Neural progenitor cell (in vitro differentiated cells): Measurements from ENCODE around the gene RNMT. TPM values are rescaled to one million over a fixed set of nuclear protein-coding genes. Genes with fewer than 3 reads are reported as not detected.
"Not testable (repeated sequence)": the region's sequence is repeated elsewhere in the genome, so short reads cannot be mapped to it uniquely, and the experiment has no call there.

ENCODE experiments used
- DNase-seq: peaks from one replicate; pipeline ENCODE4 v3.0.0-alpha.2; 2016; ENCODE audit warnings: low spot score
- H2AFZ ChIP-seq: fragments of 200-600 bp; sonication (generic); replicated peaks from 2 replicates; pipeline ENCODE4 v1.6.1; 2016; ENCODE audit warnings: antibody characterized with exemption
- H3F3A ChIP-seq: fragments of 200-600 bp; sonication (generic); 2 replicates; pipeline ENCODE4 v1.6.1; 2016; ENCODE audit warnings: antibody characterized with exemption, low read depth
- H3K27ac ChIP-seq: fragments of 200-600 bp; sonication (generic); 2 replicates; pipeline ENCODE4 v1.5.1; 2016; ENCODE audit warnings: mild to moderate bottlenecking
- H3K27me3 ChIP-seq: fragments of 200-600 bp; sonication (generic); 2 replicates; pipeline ENCODE4 v1.6.1; 2016; ENCODE audit warnings: mild to moderate bottlenecking, moderate library complexity
- H3K36me3 ChIP-seq: fragments of 200-600 bp; sonication (generic); 2 replicates; pipeline ENCODE4 v1.5.1; 2016
- H3K4me1 ChIP-seq: fragments of 200-600 bp; sonication (generic); 2 replicates; pipeline ENCODE4 v1.6.1; 2016; ENCODE audit warnings: mixed run types
- H3K4me2 ChIP-seq: fragments of 200-600 bp; sonication (generic); 2 replicates; pipeline ENCODE4 v1.6.1; 2016
- H3K4me3 ChIP-seq: fragments of 200-600 bp; sonication (generic); 2 replicates; pipeline ENCODE4 v1.5.1; 2016
- H3K79me2 ChIP-seq: fragments of 200-600 bp; sonication (generic); 2 replicates; pipeline ENCODE4 v1.6.1; 2016; ENCODE audit warnings: low read depth
- H3K9ac ChIP-seq: fragments of 200-600 bp; sonication (generic); 2 replicates; pipeline ENCODE4 v1.6.1; 2016
- H3K9me3 ChIP-seq: fragments of 200-600 bp; sonication (generic); 2 replicates; pipeline ENCODE4 v1.5.1; 2016; ENCODE audit warnings: low read depth
- H4K20me1 ChIP-seq: fragments of 200-600 bp; sonication (generic); 2 replicates; pipeline ENCODE4 v1.6.1; 2016; ENCODE audit warnings: low read depth
- H3K27ac Mint-ChIP-seq: 3 replicates; pipeline ENCODE4 v1.8.0; 2021; ENCODE audit warnings: mixed read lengths
- H3K27me3 Mint-ChIP-seq: 2 replicates; pipeline ENCODE4 v1.8.0; 2022; ENCODE audit warnings: low read depth, mild to moderate bottlenecking, inconsistent platforms, moderate library complexity, mixed read lengths; ENCODE audit not compliant: insufficient read depth
- H3K36me3 Mint-ChIP-seq: 3 replicates; pipeline ENCODE4 v1.8.0; 2021; ENCODE audit warnings: mixed read lengths
- H3K4me1 Mint-ChIP-seq: 3 replicates; pipeline ENCODE4 v1.8.0; 2021; ENCODE audit warnings: mixed read lengths
- H3K4me3 Mint-ChIP-seq: 3 replicates; pipeline ENCODE4 v1.8.0; 2021; ENCODE audit warnings: mild to moderate bottlenecking, moderate library complexity, mixed read lengths
- H3K9me3 Mint-ChIP-seq: 3 replicates; pipeline ENCODE4 v1.8.0; 2020; ENCODE audit warnings: mixed read lengths
- EZH2 ChIP-seq: fragments of 200-600 bp; sonication (generic); IDR thresholded peaks from 2 replicates; pipeline ENCODE4 v1.6.1; 2017; ENCODE audit warnings: antibody characterized with exemption, mild to moderate bottlenecking, moderate library complexity
- EZH2phosphoT487 ChIP-seq: fragments of 200-600 bp; sonication (generic); IDR thresholded peaks from 2 replicates; pipeline ENCODE4 v1.6.1; 2017; ENCODE audit warnings: antibody characterized with exemption
- total RNA-seq: library from RNA; depleted of rRNA; stranded (reverse); fragments of >200 nt; gene quantifications from 2 replicates; pipeline ENCODE4 v1.2.3, GENCODE V29; 2015; ENCODE audit warnings: low replicate concordance
- TF ChIP-seq, protein P1 (sequence below): fragments of 200-600 bp; sonication (generic); IDR thresholded peaks from 2 replicates; pipeline ENCODE4 v1.5.1; 2017; ENCODE audit warnings: antibody characterized with exemption, mild to moderate bottlenecking

RNMT gene
- total RNA-seq, 1 donor from 2014 or later = 70.4 TPM

DNA sequence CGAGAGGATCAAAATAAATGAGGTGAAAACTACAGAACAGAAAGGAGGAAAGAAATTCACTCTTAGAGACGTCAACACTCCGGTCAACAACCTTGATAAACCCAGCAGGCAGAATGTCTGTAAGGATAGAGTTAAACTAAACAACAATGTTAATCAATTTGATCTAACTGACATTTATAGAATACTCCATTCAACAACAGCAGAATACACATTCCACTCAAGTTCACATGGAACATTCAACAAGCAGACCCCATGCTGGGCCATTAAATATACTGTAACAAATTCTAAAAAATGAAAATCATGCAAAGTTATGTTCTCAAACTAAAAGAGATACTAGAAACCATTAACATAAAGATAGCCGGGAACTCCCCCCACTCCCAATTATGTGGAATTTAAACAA lies 41.9 kb upstream of the RNMT start:
- TF ChIP-seq EZH2phosphoT487 = no peak
- TF ChIP-seq, protein P1, sequence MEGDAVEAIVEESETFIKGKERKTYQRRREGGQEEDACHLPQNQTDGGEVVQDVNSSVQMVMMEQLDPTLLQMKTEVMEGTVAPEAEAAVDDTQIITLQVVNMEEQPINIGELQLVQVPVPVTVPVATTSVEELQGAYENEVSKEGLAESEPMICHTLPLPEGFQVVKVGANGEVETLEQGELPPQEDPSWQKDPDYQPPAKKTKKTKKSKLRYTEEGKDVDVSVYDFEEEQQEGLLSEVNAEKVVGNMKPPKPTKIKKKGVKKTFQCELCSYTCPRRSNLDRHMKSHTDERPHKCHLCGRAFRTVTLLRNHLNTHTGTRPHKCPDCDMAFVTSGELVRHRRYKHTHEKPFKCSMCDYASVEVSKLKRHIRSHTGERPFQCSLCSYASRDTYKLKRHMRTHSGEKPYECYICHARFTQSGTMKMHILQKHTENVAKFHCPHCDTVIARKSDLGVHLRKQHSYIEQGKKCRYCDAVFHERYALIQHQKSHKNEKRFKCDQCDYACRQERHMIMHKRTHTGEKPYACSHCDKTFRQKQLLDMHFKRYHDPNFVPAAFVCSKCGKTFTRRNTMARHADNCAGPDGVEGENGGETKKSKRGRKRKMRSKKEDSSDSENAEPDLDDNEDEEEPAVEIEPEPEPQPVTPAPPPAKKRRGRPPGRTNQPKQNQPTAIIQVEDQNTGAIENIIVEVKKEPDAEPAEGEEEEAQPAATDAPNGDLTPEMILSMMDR = no peak
- TF ChIP-seq EZH2 = no peak
- H3F3A ChIP-seq = no peaks in the 10 kb centered on the region
- Mint-ChIP-seq H3K4me3 (no peak overlapping the region), H3K4me1 (no peaks in the 10 kb centered on the region), H3K27ac (no peak overlapping the region), H3K27me3 (peaks cover 4% of the 10 kb centered on the region), H3K36me3 (peaks cover 40% of the 10 kb centered on the region), H3K9me3 (peaks cover 31% of the 10 kb centered on the region)
- H3K4me2 ChIP-seq = no peak overlapping the region
- H3K36me3 ChIP-seq = no peaks in the 10 kb centered on the region
- H3K9me3 ChIP-seq = no peaks in the 10 kb centered on the region
- H3K27me3 ChIP-seq = no peaks in the 10 kb centered on the region
- no peak overlapping the region for H3K27ac ChIP-seq
- no peak overlapping the region for H3K4me3 ChIP-seq
- peaks cover 18% of the 10 kb centered on the region for H3K79me2 ChIP-seq
- DNase-seq = no peak
- H3K4me1 ChIP-seq = no peaks in the 10 kb centered on the region
- H3K9ac ChIP-seq = no peak overlapping the region
- H4K20me1 ChIP-seq = no peaks in the 10 kb centered on the region
- no peak overlapping the region for H2AFZ ChIP-seq

DNA sequence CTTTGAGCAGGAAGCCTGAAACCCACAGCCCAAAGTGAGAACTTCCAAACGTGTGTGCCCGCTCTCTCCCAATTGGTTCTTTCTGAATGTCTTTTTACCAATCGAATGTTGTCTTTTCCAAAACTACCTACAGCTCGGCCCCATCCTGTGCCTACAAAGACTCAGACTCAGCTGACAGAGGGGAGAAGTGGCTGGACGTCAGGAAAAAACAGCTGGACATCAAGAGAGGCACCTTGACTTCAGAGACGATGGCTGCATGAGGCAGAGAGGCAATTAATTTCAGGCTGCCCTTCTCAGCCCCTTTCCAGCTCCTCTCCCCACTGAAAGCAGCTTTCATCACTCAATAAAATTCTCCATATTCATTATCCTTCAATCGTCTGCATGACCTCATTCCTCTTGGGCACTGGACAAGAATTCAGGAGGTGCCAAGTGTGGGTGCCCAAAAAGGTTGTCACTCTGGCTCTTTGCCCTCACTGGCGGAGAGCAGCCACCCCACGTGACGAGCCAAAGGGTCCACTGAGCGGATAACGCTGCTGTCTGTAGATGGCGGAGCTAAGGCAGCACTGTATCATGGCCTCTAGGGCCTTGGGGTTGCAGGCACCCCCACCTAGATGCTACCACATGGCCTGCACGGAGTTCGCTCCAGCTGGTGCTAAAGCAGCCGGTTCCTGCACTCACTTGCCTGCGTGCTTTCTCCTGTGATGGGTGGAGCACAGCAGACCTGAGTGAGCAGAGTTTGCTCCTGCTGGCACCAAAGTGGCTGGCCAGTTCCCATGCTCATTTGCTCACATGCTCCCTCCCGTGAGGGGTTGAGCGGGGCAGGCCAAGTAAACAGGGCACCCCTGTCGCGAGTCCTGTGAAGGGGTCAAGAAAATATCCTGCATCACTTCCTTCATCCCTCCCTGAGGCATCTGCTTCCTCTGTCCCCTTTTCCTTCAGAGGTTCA lies 38.0 kb upstream of the RNMT start:
- peaks cover 21% of the 10 kb centered on the region for H3K79me2 ChIP-seq
- H3K36me3 Mint-ChIP-seq = peaks cover 31% of the 10 kb centered on the region
- H3K9ac ChIP-seq = no peak overlapping the region
- peaks cover 2% of the 10 kb centered on the region for H3K27me3 Mint-ChIP-seq
- H3K36me3 ChIP-seq = no peaks in the 10 kb centered on the region
- no peak overlapping the region for H3K4me3 Mint-ChIP-seq
- H2AFZ ChIP-seq = no peak overlapping the region
- H3K4me1 Mint-ChIP-seq = no peaks in the 10 kb centered on the region
- H3K27ac Mint-ChIP-seq = no peak overlapping the region
- H3K4me1 ChIP-seq = no peaks in the 10 kb centered on the region
- H4K20me1 ChIP-seq = no peaks in the 10 kb centered on the region
- H3K4me2 ChIP-seq = no peak overlapping the region
- H3K27me3 ChIP-seq = no peaks in the 10 kb centered on the region
- TF ChIP-seq, protein P1 = no peak
- TF ChIP-seq EZH2phosphoT487 (no peak), EZH2 (no peak)
- H3K27ac ChIP-seq = no peak overlapping the region
- DNase-seq = no peak
- no peaks in the 10 kb centered on the region for H3K9me3 ChIP-seq
- H3K9me3 Mint-ChIP-seq = peaks cover 59% of the 10 kb centered on the region
- H3F3A ChIP-seq = no peaks in the 10 kb centered on the region
- no peak overlapping the region for H3K4me3 ChIP-seq

DNA sequence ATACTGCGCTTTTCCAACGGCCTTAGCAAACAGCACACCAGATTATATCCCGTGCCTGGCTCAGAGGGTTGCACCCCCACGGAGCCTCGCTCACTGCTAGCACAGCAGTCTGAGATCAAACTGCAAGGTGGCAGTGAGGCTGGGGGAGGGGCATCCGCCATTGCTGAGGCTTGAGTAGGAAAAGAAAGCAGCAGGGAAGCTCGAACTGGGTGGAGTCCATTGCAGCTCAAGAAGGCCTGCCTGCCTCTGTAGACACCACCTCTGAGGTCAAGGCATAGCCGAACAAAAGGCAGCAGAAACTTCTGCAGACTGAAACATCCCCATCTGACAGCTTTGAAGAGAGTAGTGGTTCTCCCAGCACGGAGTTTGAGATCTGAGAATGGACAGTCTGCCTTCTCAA lies 36.4 kb upstream of the RNMT start:
- H3K27ac ChIP-seq, H3K4me1 ChIP-seq, H3K4me1 Mint-ChIP-seq, H3K9ac ChIP-seq, H3K4me3 Mint-ChIP-seq, H3K4me2 ChIP-seq, H2AFZ ChIP-seq, H3K9me3 ChIP-seq, H3K4me3 ChIP-seq, DNase-seq, H3K27me3 ChIP-seq, H3K36me3 ChIP-seq, H3K27ac Mint-ChIP-seq, H3F3A ChIP-seq, H3K27me3 Mint-ChIP-seq, H4K20me1 ChIP-seq: not testable (repeated sequence)
- H3K9me3 Mint-ChIP-seq = peaks cover 64% of the 10 kb centered on the region
- peaks cover 17% of the 10 kb centered on the region for H3K79me2 ChIP-seq
- peaks cover 31% of the 10 kb centered on the region for H3K36me3 Mint-ChIP-seq

DNA sequence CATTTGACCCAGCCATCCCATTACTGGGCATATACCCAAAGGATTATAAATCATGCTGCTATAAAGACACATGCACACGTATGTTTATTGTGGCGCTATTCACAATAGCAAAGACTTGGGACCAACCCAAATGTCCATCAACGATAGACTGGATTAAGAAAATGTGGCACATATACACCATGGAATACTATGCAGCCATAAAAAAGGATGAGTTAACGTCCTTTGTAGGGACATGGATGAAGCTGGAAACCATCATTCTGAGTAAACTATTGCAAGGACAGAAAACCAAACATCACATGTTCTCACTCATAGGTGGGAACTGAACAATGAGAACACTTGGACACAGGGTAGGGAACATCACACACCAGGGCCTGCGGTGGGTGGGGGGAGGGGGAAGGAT lies 31.1 kb upstream of the RNMT start:
- H3K27me3 Mint-ChIP-seq, H3K4me2 ChIP-seq: not testable (repeated sequence)

More for the DNA sequence above, 31.1 kb upstream of the RNMT start:
- not testable (repeated sequence) for H3K36me3 ChIP-seq, H3K9me3 ChIP-seq, H3K27me3 ChIP-seq, H4K20me1 ChIP-seq, DNase-seq, H3K4me1 Mint-ChIP-seq, H2AFZ ChIP-seq, H3K4me1 ChIP-seq, H3K27ac ChIP-seq, H3F3A ChIP-seq, H3K27ac Mint-ChIP-seq, H3K4me3 ChIP-seq, H3K4me3 Mint-ChIP-seq, H3K9ac ChIP-seq
- H3K79me2 ChIP-seq = peaks cover 30% of the 10 kb centered on the region
- Mint-ChIP-seq H3K36me3 (peaks cover 12% of the 10 kb centered on the region), H3K9me3 (peaks cover 68% of the 10 kb centered on the region)
